ENCODE results near the gene PRXL2A.
"Not testable (repeated sequence)": the region's sequence is repeated elsewhere in the genome, so short reads cannot be mapped to it uniquely, and the experiment has no call there.

The PRXL2A gene

DNA sequence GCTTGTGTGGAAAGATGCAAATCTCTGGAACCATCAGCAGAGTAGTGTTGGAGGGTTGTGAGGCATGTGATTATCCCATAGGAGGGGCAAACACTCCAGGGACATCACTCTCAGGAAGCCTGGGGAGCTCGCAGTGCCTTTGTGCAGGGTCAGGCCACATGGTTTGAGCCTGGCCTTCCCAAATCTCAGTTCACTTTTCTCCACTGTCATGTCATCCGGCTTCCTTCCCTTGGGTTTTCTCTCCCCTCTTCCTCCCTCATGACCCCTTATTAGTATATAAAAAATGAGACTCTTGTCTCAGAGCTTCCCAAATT lies 66.2 kb downstream of the PRXL2A start:
- no peak for DNase-seq (ENCODE audit: insufficient read length)
- no peak for FAIRE-seq
- no peak for TF ChIP-seq POLR2AphosphoS5 (IDR thresholded peaks at IDR 0.05; ENCODE audit: low read depth, low read length)
- no peak for TF ChIP-seq TAF1 (IDR thresholded peaks at IDR 0.05; ENCODE audit: borderline replicate concordance, low read depth, low read length)

DNA sequence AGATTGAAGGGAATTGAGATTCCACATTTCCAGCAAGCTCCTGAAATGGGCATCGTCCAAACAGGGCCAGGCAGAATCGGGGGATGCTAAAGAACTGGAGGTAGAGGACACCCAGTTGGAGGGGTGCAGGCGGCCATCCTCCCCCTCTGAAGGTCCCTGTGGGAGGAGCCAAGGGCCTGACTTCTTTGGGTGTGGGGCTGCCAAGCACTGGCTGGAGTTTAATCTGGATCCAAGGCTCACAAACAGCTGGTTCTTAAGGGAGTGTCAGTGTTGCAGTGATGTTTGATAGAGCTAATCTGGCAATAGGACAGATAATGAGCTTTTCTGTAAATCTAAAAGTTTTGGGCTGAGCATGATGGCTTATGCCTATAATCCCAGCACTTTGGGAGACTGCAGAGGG lies 66.6 kb downstream of the PRXL2A start:
- TF ChIP-seq TAF1 (IDR thresholded peaks at IDR 0.05; ENCODE audit: borderline replicate concordance, low read depth, low read length) (no peak), POLR2A (IDR thresholded peaks at IDR 0.05; ENCODE audit: low read depth, low read length) (no peak), POLR2AphosphoS5 (IDR thresholded peaks at IDR 0.05; ENCODE audit: low read depth, low read length) (no peak)
- DNase-seq (ENCODE audit: insufficient read length) (no peak), FAIRE-seq (no peak)

DNA sequence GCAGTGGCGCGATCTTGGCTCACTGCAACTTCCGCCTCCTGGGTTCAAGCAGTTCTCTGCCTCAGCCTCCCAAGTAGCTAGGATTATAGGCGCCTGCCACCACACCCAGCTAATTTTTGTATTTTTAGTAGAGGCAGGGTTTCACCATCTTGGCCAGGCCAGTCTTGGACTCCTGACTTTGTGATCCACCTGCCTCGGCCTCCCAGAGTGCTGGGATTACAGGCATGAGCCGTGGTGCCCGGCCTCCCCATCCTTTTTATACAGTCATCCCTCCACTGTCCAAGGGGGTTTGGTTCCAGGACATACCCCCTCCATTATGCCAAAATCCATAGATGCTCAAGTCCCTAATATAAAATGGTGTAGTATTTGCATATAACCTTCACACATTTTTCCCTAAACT lies 67.3 kb downstream of the PRXL2A start:
- not testable (repeated sequence) for DNase-seq (ENCODE audit: insufficient read length); FAIRE-seq

DNA sequence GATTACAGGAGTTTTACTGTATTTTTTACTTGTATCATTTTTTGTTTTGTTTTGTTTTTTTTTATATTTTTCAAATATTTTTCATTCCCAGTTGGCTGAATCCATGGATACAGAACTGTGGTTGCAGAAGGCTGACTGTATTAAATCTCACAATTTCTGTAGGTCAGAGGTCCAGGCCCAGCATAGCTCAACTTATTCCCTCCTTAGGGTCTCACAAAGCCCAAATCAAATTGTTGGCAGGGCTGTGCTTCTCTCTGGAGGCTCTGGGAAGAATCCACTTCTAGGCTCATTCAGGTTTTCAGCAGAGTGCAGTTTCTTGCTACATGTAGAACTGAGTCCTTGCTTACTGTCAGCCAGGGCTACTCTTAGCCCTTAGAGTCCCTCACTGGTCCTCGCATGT lies 68.3 kb downstream of the PRXL2A start:
- FAIRE-seq (no peak), DNase-seq (ENCODE audit: insufficient read length) (no peak)
- TF ChIP-seq POLR2AphosphoS5 (IDR thresholded peaks at IDR 0.05; ENCODE audit: low read depth, low read length) (no peak), TAF1 (IDR thresholded peaks at IDR 0.05; ENCODE audit: borderline replicate concordance, low read depth, low read length) (no peak), POLR2A (IDR thresholded peaks at IDR 0.05; ENCODE audit: low read depth, low read length) (no peak)

DNA sequence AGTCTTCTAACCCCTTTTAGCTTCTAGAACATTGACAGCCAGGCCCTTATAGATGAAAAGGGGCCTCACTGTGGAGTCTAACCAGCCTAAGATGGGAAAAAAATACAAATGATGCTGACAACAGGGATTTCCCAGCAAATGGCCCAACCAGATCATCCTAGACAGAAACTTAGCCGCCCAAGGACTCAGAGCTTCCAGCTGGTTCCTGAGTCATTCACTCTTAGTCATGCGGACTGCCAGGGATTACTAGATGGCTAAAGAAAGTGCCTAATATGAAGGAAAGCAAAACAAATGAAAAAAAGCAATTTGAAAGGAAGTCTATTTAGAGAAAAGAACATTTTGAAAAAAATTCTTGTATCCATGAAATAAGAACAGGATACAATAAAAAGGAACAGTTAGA lies 69.5 kb downstream of the PRXL2A start:
- DNase-seq (ENCODE audit: insufficient read length) (no peak), FAIRE-seq (no peak)
- no peak for TF ChIP-seq TAF1 (IDR thresholded peaks at IDR 0.05; ENCODE audit: borderline replicate concordance, low read depth, low read length)
- no peak for TF ChIP-seq POLR2AphosphoS5 (IDR thresholded peaks at IDR 0.05; ENCODE audit: low read depth, low read length)

DNA sequence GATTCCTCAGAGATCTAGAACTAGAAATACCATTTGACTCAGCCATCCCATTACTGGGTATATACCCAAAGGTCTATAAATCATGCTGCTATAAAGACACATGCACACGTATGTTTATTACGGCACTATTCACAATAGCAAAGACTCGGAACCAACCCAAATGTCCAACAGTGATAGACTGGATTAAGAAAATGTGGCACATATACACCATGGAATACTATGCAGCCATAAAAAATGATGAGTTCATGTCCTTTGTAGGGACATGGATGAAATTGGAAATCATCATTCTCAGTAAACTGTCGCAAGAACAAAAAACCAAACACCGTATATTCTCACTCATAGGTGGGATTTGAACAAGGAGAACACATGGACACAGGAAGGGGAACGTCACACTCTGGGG lies 72.0 kb downstream of the PRXL2A start:
- not testable (repeated sequence) for DNase-seq (ENCODE audit: insufficient read length); FAIRE-seq

DNA sequence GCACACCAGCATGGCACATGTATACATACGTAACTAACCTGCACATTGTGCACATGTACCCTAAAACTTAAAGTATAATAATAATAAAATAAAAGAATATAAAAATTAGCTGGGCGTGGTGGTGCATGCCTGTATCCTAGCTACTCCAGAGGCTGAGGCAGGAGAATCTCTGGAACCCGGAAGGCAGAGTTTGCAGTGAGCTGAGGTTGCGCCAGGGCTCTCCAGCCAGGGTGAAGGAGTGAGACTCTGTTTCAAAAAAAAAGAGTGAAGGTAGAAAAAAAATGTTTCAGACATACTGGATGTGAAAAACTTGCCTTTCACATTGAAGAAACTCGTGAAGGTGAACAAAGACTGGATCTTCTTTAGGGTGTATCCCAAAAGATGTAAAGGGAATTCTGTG lies 72.5 kb downstream of the PRXL2A start:
- DNase-seq (ENCODE audit: insufficient read length): no peak
- TF ChIP-seq POLR2A (IDR thresholded peaks at IDR 0.05; ENCODE audit: low read depth, low read length) (no peak), POLR2AphosphoS5 (IDR thresholded peaks at IDR 0.05; ENCODE audit: low read depth, low read length) (no peak), TAF1 (IDR thresholded peaks at IDR 0.05; ENCODE audit: borderline replicate concordance, low read depth, low read length) (no peak)
- no peak for FAIRE-seq

DNA sequence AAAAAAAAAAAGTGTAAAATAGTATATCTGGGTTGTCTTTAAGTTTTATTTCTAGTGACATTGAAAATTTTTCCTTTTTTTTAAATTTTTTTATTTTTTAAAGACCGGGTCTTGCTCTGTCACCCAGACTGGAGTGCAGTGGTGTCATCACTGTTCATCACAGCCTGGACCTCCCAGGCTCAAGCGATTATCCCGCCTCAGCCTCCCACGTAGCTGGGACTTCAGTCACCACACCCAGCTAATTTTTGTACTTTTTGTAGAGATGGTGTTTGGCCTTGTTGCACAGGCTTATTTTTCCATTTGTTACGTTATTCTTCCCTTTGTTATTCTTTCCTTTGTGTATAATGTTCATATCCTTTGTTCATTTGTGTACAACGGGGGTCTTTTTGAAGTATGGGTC lies 75.9 kb downstream of the PRXL2A start:
- DNase-seq (ENCODE audit: insufficient read length): no peak
- no peak for TF ChIP-seq POLR2A (IDR thresholded peaks at IDR 0.05; ENCODE audit: low read depth, low read length)
- no peak for TF ChIP-seq POLR2AphosphoS5 (IDR thresholded peaks at IDR 0.05; ENCODE audit: low read depth, low read length)
- no peak for TF ChIP-seq TAF1 (IDR thresholded peaks at IDR 0.05; ENCODE audit: borderline replicate concordance, low read depth, low read length)
- no peak for FAIRE-seq

DNA sequence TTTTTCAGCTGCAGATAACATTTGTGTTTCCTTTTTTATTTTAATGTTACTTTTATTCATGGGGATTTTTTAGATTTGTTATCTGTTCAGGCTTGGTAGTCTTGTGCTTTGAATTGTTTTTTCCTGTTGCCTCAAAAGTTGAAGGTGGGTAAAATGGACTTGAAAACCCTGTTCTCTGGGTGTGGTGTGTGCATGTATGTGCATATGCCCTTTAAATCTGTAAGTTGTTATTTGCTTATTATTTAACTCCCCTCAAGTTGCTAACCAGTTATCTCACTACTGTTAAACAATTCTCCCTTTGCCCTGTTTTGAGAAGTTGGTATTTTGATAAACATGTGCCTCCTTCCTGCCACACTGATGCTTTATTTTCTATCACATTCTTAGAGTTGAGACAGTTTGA lies 76.3 kb downstream of the PRXL2A start:
- TF ChIP-seq POLR2AphosphoS5 (IDR thresholded peaks at IDR 0.05; ENCODE audit: low read depth, low read length) (no peak), TAF1 (IDR thresholded peaks at IDR 0.05; ENCODE audit: borderline replicate concordance, low read depth, low read length) (no peak)
- DNase-seq (ENCODE audit: insufficient read length) (no peak), FAIRE-seq (no peak)

DNA sequence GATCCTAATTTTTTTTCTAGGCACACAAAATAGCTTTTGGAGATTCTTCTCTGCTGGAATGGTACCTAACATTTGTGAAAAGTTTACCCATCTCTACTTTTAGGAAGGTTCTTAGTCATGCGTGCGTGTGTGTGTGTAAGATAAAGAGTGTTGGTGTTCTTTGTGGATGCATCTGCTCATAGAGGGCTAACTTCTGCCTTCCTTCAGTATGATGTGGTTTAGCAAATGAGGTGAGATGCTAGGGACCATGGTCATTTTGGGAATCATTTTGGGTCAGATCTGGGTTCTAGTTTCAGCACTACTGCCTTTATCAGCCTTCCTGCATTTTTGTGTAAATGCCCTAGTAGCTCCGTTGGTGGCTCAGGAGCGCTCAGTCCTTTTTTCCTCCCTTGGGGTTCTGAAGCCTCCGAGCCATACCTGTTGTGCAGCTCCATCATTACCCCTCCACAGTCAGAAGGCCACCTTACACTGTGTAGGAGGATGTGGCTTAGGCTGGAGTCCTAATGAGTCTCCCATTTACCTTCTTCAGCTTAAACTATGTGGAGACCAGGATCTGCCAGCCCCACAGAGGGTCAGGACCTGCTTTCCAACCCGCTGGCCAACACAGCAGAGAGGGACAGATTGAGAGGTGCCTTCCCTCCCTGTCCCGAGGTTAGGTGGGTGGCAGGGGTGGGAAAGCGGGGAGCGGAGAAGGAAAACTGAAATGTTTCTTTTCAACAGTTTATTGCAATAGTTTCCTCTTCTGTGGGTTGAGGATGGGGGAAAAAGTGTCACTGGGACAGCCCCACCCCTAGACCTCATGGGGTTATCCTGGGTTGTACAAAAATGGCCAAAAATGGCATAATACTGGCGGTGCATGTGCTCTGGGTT lies 77.0 kb downstream of the PRXL2A start:
- TF ChIP-seq TAF1 (IDR thresholded peaks at IDR 0.05; ENCODE audit: borderline replicate concordance, low read depth, low read length) (no peak), POLR2AphosphoS5 (IDR thresholded peaks at IDR 0.05; ENCODE audit: low read depth, low read length) (no peak), POLR2A (IDR thresholded peaks at IDR 0.05; ENCODE audit: low read depth, low read length) (no peak)
- no peak for FAIRE-seq
- no peak for DNase-seq (ENCODE audit: insufficient read length)

DNA sequence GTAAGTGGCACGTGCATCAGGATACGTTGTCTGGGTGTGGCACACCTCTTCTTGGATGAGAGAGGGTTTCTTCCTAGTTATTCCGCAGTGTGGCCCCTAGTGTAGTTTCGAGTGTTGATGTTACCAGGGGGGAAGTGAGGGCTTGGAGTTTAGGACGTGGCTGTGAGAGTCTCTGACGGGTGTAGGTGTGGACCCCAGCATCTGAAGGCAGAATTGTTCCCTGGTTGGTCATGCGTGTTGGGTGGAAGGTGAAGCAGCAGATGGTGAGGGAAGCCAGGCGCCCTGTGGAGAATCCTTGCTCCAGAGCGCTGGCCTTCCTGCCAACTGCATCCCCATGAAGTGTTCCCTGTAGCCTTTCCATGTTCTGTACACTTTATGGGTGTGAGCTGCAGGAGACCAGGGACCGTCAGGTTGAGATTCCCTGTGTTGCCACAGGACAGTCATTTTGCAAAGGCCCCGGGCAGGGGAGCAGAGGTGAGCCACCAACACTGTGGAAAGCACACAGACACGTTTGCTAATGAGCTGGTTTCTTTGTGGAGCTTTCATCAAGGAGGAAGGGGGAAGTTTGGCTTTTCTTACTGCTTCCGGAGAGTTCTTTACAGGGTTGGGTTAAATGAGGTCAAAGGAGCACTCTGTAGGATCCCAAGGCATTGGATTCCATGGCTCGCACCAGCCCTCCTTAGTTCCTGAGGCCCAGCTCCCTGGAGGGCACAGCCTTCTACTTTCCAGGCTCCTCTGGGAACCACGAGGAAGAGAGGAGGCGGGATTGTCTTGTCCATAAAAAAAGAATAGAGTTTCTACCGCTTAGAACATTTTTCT lies 77.8 kb downstream of the PRXL2A start:
- TF ChIP-seq TAF1 (IDR thresholded peaks at IDR 0.05; ENCODE audit: borderline replicate concordance, low read depth, low read length) (no peak), POLR2A (IDR thresholded peaks at IDR 0.05; ENCODE audit: low read depth, low read length) (no peak), POLR2AphosphoS5 (IDR thresholded peaks at IDR 0.05; ENCODE audit: low read depth, low read length) (no peak)
- DNase-seq (ENCODE audit: insufficient read length) (no peak), FAIRE-seq (no peak)
